Fibroblast of skin of left quadriceps (primary cell): ENCODE data around the gene KLK13.

ENCODE experiments used
- DNase-seq, 2 experiments: peaks; one replicate each; pipeline ENCODE4 v3.0.0-alpha.2; 2013; ENCODE audit warnings: low read depth in 2 of 2

The KLK13 gene

DNA sequence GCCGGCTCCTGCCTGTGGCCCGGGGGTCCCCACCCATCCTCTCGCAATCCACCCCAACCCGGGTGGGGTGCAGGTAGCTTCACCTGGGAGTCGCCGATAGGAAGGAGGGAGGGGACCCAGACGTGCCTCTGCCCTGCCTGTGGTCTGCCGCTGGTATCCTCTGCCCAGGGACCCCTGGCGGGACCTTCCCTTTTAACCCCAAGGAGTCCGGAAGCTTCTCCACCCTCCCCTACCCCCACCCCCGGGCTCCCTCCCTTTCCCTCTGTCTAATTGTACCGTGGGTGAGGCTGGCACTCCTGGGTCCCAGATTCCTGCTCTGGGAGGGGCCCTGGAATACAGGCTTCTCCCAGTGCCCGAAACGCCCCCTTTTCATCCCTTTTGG, 45.4 kb downstream of the KLK13 start, which contains the start of gene KLK10:
KLK10 (minus strand) TSS at position 166 of the 382 bp plus-strand sequence. CDS start 579 bp downstream, outside the sequence.
- DNase-seq = no peak

- no peak for DNase-seq
Observed at GRCh38 chr19:51018745-51019543, 45.9 kb downstream of the KLK13 start.

GRCh38 chr19:51016798-51017683, 47.9 kb downstream of the KLK13 start:
- DNase-seq = no peak

DNA sequence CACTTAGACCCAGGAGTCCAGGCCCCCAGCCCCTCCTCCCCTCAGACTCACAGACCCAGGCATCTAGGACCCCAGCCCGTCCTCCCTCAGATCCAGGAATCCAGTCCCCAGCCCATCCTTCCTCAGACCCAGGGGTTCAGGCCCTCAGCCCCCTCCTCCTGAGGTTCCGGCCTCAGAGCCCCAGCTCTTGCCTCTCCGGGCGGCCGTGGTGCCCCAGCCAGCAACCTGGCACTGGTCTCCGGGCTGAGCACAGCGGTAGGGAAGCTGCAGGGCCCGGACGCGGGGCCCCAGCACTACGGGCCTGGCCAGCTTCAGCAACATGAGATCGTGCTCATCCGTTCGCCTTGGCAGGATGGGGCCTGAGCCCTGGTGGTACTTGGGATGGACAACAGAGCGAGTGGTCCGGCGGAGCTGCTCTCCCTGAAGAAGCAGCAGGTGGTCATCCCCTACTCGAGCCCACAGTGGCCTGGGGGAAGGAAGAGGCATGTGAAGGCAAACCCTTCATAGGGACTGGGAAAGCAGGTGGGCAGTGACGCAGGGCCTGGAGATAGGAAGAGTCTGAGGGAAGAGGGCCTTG, 49.1 kb downstream of the KLK13 start:
- no peak for DNase-seq

- no peak for DNase-seq
Observed at GRCh38 chr19:51014242-51014641, 50.6 kb downstream of the KLK13 start.

DNA sequence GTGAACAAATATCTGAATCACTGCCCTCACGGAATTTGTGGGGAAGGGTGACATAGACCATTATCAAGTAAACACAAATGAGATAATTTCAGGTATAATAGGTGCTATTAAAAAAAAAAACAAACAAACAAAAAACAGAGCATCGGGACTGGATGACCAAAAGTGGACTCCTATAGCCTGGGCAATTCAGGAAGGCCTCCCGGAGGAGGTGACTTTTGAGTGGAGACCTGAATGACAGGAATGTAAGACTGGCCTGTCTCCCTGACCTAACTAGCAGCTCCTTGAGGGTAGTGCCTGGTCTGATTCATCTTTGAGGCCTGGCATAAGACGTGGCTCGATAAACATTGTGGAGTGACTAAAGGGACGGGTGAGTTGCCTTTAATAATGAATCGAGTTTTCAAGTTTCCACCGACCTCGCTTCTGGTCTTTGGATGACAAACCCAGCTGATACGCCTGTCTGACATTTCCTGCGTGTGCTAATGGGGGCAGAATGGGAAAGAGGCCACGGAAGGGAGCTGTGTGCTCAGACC, 52.2 kb downstream of the KLK13 start:
- no peak for DNase-seq

GRCh38 chr19:51010066-51010795, 54.7 kb downstream of the KLK13 start:
- DNase-seq = no peak

DNA sequence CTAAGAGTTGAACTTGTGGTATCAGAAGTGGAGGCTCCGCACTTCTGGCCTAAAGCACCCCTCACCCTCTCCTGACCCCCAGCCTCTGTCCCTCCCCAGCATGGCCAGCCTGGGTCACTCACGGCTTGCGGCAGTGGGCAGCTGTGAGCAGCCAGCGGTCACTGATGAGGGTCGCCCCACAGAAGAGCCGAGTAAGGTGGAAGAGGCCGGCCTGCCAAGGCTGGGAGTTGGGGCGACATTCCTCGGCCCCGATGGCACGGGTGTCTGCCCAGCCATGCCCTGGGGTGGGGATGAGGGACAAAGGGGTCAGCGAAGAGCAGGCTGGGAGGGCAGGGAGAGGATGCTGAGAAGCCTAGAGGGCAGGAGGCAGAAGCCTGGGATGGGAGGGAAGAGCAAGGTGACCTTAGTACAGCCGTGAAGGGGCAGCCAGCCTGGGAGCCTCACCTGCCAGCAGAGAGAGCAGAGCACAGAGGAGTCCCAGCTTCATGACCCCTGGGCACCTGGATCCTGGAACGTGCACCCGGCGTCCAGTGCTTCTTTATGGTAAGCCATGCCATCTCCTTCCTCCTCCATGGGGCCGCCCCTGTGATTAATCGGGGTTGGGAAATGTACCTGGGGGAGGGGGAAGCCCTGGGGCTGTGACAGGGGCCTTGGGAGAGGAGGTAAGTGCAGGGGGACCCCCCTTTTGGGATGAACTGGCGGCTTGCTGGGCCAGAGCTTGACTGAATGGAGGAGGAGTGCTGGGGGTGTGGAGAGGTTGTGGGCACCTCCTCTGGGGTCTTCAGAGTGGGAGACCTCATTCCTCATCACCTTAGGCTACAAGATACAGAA, 55.6 kb downstream of the KLK13 start:
- DNase-seq = no peak

DNA sequence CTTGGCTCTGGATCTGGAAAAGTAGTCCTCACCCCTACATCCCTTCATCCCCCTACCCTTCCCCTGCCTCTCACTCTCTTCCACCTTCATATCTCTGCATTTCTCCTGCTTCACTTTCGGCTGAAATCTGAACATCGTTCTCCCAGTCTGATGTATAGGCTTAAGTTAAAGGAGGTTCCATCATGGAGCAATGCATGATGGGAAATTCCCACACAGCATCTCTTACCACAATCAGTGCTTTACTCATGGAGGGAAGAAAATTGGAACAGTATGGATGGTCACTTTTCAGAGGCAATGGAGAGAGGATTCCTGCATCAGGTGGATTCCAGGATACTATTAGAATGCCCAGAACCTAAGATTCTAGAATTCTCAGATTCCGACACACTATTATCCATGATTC, 57.4 kb downstream of the KLK13 start:
- DNase-seq = no peak

GRCh38 chr19:51006406-51006805, 58.5 kb downstream of the KLK13 start:
- no peak for DNase-seq
